ENCODE data around the gene OSBPL5.

OSBPL5 gene

DNA sequence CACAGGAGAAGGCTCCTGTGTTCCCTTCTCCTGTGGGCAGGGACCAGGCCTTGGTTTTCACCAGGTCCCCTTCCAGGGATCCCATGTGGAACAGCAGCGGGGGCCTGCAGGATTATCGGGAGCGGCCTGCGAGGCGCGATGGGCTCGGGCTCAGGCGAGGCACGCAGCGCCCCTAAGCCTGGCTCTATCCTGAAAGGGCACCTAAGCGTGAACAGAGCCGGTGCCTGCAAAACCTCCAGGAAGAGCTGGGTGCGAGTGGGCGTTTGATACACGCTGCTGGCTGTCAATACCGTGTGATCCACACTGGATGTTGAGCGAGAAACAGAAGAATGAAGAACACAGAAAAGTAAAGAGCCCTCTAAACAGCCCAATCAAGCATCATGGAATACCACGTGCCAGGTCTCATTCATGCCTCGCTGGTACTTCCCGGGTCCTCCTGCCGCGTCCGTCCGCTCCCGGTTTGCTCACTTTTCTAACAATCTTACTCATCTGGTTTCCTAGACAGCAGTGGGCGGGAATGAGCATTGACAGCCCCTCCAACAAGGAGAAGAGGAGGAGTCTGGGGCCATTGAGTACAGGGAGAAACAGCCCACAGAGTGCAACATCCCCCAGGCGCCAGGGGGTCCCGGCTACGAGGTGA, 12.5 kb downstream of the OSBPL5 start:
- DNase-seq (ENCODE audit: low read depth in 1 of 2, low spot score in 1 of 2) = no peak

DNA sequence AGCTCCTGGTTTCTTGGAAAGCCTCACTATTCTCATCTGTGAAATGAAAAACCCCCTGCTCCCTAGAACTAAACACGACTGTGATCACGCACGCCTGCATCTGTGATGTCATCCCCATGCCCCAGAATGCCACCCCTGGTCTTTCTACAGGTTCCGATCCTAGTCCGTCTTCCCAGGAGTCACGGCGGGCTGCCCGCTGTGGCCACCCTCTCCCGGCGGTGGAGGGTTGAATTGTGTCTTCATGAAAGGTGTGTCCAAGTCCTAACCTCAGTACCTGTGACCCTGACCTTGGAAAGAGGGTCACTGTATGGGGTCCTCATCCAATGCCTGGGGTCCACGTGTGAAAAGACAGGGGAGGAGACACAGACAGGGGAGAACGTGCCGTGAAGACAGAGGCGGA, 14.4 kb downstream of the OSBPL5 start:
- DNase-seq (ENCODE audit: low read depth in 1 of 2, low spot score in 1 of 2) = no peak

DNA sequence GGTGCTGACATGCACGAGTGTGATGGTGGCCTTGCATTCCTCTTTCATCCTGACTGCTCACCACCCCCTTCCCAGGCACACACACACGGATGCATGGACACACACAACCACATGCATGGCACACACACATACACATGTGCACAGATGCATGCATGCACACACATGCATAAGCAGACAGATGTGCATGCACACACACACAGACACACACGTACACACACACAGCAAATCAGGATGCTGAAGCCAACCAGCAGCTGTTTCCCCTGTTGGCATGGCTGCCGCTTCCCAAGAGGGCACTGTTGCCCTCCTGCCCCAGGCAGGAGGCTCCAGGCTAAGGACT, 15.3 kb downstream of the OSBPL5 start:
- no peak for DNase-seq (ENCODE audit: low read depth in 1 of 2, low spot score in 1 of 2)

DNA sequence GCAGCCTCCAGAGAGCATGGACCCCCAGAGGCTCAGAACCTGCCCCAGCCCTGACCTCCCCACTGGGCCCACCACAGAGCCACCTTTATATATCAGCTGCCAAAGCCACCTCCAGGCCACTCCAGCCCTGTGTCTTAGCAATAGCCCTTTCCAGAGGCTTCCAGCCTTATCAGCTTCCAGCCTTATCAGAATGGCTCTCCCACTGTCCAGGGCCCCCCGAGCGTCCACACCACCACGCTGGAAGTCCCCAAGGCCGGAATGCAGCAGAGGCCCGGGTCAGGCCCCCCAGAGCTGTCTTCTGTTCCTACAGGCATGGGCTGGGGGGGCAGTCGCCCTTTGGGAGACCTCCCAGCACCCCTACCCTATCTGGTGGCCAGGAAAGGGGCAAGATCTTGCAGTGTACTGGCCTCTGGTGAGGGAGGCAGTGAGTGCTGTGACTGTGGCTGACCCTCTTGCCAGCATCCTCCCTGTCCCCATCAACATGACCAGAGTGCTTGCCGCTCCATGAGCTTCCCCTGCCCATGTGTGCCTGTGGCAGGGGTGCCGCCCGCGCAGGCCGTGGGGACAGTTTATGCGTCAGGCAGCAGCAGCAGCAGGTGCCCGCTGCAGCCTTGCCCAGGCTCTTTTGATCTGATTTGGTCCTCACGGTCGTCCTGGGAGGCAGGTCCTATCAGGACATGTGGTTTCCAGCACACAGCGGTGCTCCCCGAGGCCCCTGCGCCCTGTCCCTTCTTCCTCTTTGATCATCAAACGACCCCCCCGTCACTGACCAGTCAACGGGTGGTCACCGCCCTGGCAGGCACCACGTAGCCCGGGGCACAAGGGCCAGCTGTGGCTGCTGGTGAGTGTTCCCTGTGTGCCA, 15.9 kb downstream of the OSBPL5 start:
- DNase-seq (ENCODE audit: low read depth in 1 of 2, low spot score in 1 of 2) = no peak

DNA sequence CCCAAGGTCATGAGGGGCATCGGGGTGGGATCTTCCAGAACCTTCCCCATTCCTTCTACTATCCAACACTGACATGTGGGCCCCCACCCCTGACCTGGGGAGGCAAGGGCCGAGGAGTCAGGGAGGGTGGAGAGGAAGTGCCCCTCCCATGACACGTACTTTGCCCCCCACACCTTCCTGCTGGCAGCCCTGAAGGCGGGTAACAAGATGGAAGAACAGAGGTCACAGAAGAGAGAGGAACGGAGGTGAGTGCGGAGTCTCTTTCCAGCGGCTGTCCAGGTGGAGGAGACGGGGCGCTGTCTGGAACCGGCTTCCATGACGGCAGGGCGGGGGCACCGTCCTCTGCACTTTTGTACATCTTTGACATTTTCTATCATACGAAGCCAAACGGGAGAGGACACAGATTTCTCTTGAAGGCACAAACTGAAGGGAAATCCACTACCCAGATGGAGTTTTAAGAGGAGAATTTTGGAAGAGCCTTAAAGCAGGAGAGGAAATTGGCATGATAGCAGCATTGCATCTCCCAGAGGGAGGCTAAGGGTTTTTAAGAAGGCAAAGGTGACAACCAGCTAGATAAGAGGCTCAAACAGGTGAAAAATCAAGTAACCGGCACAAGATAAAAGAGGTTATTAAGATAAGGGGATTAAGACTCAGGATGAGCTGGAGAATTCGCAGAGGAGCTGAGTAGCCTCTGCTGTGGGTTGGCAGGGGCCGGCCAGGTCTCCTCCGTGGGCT, 16.7 kb downstream of the OSBPL5 start:
- DNase-seq (ENCODE audit: low read depth in 1 of 2, low spot score in 1 of 2) = no peak

DNA sequence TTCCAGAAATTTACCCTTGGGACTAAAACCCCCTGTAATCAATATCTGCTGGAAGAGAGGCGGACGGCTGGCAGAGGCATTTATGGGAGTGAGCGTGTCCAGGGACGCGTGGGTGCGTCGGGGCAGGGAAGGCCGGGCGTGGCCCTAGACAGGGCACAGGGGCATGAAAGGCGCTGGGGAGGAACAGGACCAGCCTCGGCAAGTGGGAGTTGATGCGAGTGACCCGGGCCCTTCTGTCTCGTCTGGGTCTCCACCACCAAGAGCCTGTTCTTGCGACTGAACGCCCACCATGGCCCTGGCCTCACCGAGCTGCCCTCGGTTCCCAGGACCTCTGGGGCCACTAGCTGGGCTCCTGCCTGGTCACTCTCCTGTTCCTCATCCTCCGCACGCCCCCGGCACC, 17.5 kb downstream of the OSBPL5 start:
- no peak for DNase-seq (ENCODE audit: low read depth in 1 of 2, low spot score in 1 of 2)

DNA sequence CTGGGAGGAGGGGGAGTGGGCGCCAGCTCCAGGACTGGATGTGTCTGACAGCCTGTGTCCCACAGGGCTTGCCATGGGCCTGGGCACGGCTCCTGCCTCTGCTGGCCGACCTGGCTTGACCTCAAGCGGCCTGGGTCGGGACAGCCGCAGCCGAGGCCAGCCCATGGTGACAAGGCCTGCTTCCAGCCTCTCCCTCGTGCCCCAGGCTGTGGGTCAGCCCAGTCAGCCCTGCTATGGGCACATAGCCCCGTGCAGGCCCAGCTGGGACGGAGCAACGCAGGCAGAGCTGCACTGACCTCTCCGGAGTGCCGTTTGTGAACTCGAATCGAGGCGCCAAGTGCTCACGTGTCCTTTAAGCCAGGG, 17.9 kb downstream of the OSBPL5 start:
- no peak for DNase-seq (ENCODE audit: low read depth in 1 of 2, low spot score in 1 of 2)

DNA sequence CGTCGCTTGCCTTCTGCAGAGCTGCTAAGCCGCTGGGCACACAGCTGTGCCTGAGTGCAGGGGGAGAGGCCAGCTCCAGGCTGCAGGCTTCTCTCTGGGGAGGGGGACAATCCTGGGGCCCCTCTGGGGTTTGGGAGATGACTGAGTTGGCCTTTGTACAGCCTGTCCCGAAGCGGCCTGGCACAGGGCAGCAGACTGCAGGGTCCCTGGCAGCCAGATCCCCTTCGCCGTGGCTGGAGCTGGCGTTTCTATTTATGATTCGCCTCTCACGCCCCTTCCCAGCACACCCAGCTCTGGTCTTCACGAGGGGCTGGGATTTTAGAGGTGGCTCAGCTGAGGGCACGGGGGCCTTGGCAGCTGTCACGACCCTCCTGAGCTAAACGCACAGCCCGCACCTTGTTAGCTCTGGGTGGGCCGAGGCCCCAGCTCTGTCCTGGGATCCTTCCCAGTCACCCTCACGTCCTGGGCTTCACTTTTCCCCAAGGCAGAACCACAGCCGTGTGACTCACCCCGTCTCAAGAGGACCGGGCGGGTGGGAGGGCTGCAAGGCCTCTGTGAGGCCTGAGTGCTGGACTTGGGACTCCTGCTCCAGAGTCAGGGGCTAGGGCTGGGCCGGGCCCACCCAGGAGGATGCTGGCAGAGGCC, 18.4 kb downstream of the OSBPL5 start:
- no peak for DNase-seq (ENCODE audit: low read depth in 1 of 2, low spot score in 1 of 2)

DNA sequence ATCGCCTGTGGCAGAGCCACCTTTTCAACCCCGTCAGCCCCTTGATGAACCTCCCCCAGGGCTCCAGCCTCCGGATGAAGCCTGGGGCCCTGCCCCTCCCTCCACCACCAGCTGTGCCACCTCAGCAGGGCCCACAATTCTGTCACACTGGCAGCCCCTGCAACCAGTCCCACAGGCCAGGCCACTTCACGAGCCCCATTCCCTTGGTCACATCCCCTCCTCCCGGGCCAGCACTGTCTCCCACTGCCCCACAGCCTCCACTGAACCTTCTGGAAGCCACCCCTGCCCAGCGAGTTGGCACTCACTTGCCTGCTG, 19.9 kb downstream of the OSBPL5 start:
- no peak for DNase-seq (ENCODE audit: low read depth in 1 of 2, low spot score in 1 of 2)

DNA sequence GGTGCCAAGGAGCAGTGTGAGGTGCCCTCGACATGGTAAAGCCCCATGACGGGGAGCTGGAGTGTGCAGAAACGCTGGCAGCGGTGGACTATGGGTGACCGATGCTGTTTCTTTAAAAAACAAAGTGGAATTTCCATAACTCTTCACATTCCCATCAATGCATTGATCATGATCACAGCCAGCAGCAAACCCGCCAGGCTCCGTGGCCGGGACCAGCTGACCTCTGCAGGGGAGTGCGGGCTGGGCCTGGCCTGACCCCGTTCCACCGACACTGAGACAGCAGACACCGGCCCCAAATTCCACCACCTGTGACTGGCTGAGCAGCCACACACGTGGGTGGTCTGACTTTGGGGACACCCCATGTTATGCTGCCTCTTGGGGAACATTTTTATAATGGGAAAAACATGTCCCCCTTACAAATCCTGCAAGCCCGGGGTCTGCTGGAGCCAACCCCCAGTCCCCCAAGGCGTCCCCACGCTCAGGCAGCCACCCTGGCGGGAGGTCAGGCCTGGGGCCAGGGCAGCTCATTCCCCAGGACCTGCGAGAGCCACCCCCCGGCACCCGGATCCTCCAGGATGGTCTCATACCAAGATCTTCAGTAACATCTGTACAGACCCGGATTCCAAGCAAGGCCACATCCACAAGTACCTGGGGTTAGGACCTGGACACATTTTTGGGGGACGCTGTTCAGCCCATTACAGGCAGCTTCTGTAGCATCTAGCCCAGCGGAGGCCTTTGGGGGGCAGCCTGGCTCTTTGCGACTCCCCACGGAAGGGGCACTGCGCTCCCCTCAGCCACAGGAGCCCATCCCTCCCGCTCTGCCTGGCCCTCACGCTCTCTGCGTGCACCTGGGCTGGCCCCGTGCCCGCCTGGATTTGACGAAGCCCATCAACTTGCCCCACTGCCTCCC, 20.6 kb downstream of the OSBPL5 start:
- DNase-seq (ENCODE audit: low read depth in 1 of 2, low spot score in 1 of 2) = no peak

DNA sequence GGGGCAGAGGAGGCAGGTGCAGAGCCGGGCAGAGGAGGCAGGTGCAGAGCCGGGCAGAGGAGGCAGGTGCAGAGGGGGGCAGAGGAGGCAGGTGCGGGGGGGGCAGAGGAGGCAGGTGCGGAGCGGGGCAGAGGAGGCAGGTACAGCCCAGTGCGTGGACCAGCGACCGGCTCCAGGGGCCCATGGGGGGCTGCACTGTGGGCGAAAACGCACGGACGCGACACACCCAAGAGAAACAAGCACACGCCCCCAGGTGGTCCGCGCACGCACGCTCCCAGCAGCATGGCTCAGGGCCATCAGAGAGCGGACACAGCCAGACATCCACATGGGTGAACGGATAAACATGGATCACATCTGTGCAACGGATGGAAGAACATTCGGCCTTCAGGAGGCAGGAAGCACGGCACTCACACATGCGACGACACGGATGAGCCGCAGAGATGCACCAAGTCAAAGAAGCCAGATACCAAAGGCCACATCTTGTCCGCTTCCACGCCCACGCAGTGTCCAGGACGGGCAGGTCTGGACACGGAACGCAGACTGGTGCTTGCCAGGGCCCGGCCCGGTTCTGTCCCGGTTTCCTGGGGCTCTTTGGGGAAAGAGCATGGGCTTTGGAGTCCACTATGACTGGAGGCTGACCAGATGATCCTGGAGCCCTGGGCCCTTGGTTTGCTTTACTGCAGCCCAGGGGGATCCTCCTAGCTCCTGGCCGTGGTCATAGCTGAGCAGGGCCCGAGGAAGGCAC, 21.8 kb downstream of the OSBPL5 start:
- no peak for DNase-seq (ENCODE audit: low read depth in 1 of 2, low spot score in 1 of 2)

DNA sequence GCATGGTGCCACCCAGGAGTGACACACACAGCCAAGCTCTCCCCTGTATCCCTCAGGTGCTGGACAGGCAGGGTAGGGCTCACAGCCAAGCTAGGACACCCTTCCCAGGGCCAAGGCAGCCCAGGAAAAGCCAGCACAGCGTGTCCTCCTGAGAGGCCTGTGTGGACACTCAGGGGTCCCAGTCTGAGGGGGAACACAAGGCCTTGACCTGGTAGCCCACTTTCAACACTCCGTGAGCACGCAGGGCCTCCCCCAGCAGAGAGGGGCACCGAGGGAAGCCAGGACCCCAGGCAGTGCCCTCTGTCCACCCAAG, 24.9 kb downstream of the OSBPL5 start:
- DNase-seq (ENCODE audit: low read depth in 1 of 2, low spot score in 1 of 2) = no peak

DNA sequence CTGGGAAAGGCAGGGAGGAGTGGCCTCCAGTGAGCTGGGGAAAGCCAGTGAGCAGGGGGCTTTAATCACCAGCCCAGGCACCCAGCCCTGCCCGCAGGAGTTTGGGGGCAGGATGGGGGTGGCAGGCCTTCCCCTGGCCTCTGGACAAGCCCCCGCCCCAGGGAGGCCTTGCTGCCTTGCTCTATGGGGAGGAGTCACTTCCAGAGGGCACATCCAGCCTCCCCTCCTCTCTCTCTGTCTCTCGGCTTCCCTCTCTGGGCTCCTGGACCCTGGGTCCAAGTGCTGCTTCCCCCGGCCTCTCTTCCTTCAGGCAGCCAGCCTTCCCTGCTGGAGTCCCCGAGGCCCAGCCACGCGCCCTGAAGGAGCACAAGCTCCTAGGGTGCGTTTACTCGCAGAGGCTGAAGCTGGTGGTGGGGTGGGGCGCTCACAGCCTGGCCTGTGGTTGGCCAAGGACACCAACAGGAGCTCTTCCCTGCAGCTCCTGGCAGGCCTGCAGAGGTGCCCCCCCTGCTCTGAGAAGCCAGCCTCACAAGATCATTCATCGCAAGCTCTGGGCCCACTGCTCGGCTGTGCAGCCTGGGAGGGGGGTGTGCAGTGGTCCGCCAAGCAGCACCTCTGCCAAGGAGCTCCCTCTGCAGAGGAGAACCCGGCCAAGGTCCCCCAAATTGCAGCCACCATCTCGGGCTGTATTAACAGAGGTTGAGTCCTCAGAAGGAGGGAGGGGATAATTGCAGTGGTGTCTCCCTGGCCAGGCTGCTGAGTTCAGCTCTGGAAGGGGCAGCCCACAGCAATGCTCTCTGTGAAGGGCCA, 25.4 kb downstream of the OSBPL5 start:
- DNase-seq (ENCODE audit: low read depth in 1 of 2, low spot score in 1 of 2) = no peak

DNA sequence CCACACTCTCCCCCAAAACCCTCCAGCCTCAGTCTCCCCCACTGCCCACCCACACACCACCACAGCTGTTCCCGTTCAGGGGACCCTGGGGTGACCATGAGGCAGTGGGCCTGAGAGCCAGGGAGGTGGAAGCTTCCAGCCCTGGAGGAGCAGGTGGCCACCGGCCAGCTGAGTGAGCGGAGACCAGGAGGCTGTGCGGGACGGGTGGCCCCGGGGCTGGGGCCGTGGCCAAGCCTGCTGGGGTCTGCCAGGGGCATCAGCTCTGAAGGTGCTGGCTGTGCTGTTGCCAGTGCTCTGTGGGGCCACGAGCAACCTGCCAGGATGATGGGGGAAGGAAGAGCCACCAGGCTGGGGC, 26.0 kb downstream of the OSBPL5 start:
- DNase-seq (ENCODE audit: low read depth in 1 of 2, low spot score in 1 of 2) = no peak

DNA sequence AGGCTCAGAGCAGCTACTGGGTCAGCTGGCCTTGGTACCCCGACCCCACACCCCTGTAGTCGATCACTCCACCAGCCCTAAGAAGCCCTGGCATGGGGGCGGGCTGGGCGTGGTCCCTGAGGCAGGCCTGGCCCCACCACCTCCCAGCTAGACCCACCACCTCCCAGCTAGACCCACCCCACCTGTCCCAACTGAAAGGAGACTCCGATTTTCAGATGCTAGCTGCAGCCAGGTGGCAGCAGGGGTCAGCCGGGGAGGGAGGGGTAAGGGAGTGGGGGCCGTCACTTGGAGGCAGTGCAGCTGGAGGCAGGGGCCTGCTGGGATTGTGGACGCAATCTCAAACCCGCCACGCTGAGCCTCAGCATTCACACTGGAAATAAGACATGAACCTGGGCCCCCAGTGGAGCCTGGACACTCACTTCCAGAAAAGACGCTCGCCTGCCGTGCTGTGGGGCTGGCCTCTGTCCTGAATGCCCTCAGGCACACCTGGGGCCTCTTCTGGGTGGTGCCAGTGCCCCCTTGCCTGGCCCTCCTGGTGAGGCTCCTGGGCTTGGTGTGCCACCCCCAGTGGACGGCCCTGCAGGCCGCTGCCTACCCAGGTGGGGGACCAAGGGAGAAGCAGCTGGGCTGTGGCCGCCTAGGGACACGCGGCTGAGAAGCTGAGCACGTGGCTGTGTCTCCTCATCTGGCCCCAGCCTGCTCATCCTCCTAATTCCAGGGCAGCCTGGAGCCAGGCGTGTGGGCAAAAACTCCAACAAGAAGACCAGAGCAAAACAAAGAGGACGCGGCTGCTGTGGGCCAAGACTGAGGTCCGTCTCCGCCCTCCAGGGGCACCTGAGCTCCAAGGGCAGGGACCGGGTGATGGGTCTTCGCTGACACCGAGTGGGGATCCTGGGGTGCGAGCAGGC, 26.7 kb downstream of the OSBPL5 start:
- DNase-seq (ENCODE audit: low read depth in 1 of 2, low spot score in 1 of 2) = no peak

DNA sequence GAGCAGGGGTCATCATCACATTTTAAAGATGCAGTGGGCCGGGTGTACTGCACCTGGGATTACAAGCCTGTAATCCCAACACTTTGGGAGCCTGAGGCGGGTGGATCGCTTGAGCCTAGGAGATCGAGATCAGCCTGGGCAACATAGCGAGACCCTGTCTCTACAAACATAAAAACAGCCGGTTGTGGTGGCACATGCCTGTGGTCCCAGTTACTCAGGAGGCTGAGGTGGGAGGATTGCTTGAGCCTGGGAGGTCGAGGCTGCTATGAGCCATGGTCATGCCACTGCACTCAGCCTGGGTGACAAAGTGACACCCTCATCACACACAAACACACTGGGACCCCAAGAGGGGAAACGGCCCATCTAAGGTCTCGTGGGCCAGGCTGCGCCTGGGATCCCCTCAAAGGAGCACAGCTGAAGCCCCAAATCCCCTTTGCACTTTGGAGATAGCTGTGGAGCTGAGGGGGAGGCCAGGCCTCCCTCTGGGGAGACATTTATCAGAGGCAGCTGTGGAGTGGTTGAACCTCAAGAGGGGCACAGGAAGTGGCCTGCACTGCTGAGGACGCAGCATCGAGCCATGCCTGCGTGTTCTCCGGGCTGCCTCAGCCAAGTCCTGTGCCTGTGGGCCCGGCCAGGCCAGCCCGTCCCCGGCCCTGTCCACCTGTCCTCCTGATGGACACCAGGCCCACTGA, 27.5 kb downstream of the OSBPL5 start:
- no peak for DNase-seq (ENCODE audit: low read depth in 1 of 2, low spot score in 1 of 2)

DNA sequence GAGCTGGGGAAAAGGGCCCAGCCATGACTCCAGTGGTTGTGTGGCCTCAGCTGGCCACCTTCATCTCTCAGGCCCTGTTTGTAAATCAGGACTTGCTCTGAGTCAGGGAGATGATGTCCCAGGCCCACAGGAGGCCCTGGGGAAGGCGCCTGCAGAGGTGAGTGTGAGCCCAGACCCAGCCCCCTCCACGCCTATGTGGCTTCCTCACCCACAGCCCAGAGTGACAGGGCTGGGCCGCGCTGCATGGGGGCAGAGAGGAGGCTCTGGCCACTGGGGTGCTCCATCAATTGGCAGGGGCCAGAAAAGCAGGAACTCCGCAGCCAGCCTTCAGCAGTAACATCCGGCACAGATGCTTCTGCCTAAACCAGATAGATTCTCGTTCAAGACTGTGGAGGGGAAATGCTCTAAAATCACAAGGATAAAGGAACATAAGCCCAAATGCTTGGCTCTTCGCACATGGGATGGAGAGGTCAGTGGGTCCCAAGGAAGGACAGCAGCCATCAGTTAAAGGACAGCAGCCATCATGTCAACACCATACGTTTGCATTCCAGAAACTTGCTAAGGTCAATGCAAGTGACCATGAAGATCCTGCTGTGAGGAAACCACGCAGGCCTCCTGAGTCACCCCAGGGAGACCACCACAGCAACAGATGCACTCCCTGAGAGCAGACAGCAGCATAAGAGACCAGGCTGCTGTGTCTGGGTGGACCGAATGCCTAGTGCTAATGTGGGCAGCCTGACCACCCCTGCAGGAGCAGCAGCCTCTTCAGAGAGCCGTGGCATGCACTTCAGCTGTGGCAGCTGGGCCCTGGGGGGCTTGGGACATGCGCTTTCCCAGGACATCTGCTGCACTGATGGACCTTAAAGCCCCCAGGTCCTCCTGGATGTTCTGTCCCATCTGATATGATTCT, 28.3 kb downstream of the OSBPL5 start:
- DNase-seq (ENCODE audit: low read depth in 1 of 2, low spot score in 1 of 2) = no peak

All from activated CD4-positive, alpha-beta T cell treated with anti-CD3 and anti-CD28 coated beads, Interleukin-2, amount 50 U/mL, for 24 hours (primary cell).